HCT116 (cell line): Measurements from ENCODE around the gene SEC23A. TPM values are rescaled to one million over a fixed set of nuclear protein-coding genes. Genes with fewer than 3 reads are reported as not detected.

Source experiments
- ATAC-seq: fragments of 200-7000 bp; cut with Tn5 transposase; 2 replicates; pipeline ENCODE4 v1.9.1; 2020; ENCODE audit warnings: mild to moderate bottlenecking, moderate library complexity
- BruUV-seq: library from RNA; stranded (reverse); fragments of 400-500 nt; replicated peaks from 2 replicates; lab custom pipeline; 2021; lab: Mats Ljungman, UMichigan
- CTCF ChIA-PET: fragments of 300-600 bp; sonication (Branson Sonifier 250); formaldehyde crosslinking; loops from one replicate; lab custom pipeline; 2021; ENCODE audit warnings: antibody characterized with exemption; lab: Charles Lee
- POLR2A ChIA-PET: fragments of 300-600, 350-600 bp; sonication (Branson Sonifier 250); formaldehyde crosslinking; loops from one replicate; lab custom pipeline; 2021; ENCODE audit warnings: antibody characterized with exemption; lab: Charles Lee
- RAD21 ChIA-PET, 2 experiments: fragments of 300-600 bp; sonication (Branson Sonifier 250); formaldehyde crosslinking; loops; one replicate each; lab custom pipeline; 2023; ENCODE audit warnings: low total read pairs in 2 of 2; ENCODE audit not compliant: uncharacterized antibody in 2 of 2, unreplicated experiment in 2 of 2, low non-redundant PET in 1 of 2; lab: Charles Lee
- DNase-seq: peaks from one replicate; pipeline ENCODE4 v3.0.0-alpha.2; 2010; ENCODE audit warnings: low read depth, low spot score
- H2AFZ ChIP-seq: fragments of 200-600 bp; shearing (Covaris generic), sonication (generic); 2 replicates; pipeline ENCODE4 v1.6.1; 2017; ENCODE audit warnings: low read depth, mixed run types, mixed read lengths, antibody characterized with exemption, low read length; ENCODE audit not compliant: poor library complexity, severe bottlenecking
- H3K27ac ChIP-seq: 2 replicates; pipeline ENCODE4 v1.5.1; 2012; ENCODE audit warnings: low read depth, low read length
- H3K27me3 ChIP-seq: fragments of 200-600 bp; sonication (generic); 2 replicates; pipeline ENCODE4 v1.6.1; 2016; ENCODE audit warnings: mixed run types, low read length, mixed read lengths; ENCODE audit not compliant: insufficient read depth
- H3K36me3 ChIP-seq, 2 experiments: fragments of 200-500 bp in 1 of 2; fragments of 200-600 bp in 1 of 2; sonication (Bioruptor generic) in 1 of 2; sonication (generic) in 1 of 2; 2 replicates each; pipeline versions ENCODE4 v1.5.1 to v1.6.1; 2014 to 2016; ENCODE audit warnings: low read length in 2 of 2, inconsistent platforms in 1 of 2, mixed read lengths in 1 of 2, mixed run types in 1 of 2; ENCODE audit not compliant: insufficient read depth in 2 of 2, control insufficient read depth in 1 of 2
- H3K4me1 ChIP-seq, 2 experiments: fragments of 200-600 bp in 1 of 2; sonication (generic) in 1 of 2; 2 replicates each; pipeline versions ENCODE4 v1.5.1 to v1.6.1; 2012 to 2017; ENCODE audit warnings: low read length in 2 of 2, inconsistent platforms in 1 of 2, mild to moderate bottlenecking in 1 of 2, mixed read lengths in 1 of 2, mixed run types in 1 of 2, moderate library complexity in 1 of 2; ENCODE audit not compliant: insufficient read depth in 2 of 2, control insufficient read depth in 1 of 2
- H3K4me2 ChIP-seq: fragments of 200-600 bp; sonication (generic); 2 replicates; pipeline ENCODE4 v1.6.1; 2017; ENCODE audit warnings: mixed run types, low read length, mixed read lengths
- H3K4me3 ChIP-seq, 2 experiments: fragments of 200-600 bp in 1 of 2; sonication (generic) in 1 of 2; replicated peaks in 1 of 2; 2 replicates each; pipeline ENCODE4 v1.5.1; 2011 to 2016; ENCODE audit warnings: low read length in 2 of 2, control low read depth in 1 of 2, low read depth in 1 of 2, mild to moderate bottlenecking in 1 of 2, mixed read lengths in 1 of 2, mixed run types in 1 of 2
- H3K79me2 ChIP-seq: fragments of 200-600 bp; sonication (generic); 2 replicates; pipeline ENCODE4 v1.6.1; 2017; ENCODE audit warnings: mild to moderate bottlenecking, mixed run types, low read length, moderate library complexity, mixed read lengths; ENCODE audit not compliant: insufficient read depth
- H3K9ac ChIP-seq: fragments of 200-600 bp; sonication (generic); 2 replicates; pipeline ENCODE4 v1.6.1; 2016; ENCODE audit warnings: low read length, mixed read lengths
- H3K9me2 ChIP-seq: fragments of 200-600 bp; sonication (generic), shearing (Covaris generic); 2 replicates; pipeline ENCODE4 v1.6.1; 2017; ENCODE audit warnings: mixed run types, mild to moderate bottlenecking, moderate library complexity; ENCODE audit not compliant: insufficient read depth
- H3K9me3 ChIP-seq, 2 experiments: fragments of 200-500 bp in 1 of 2; fragments of 200-600 bp in 1 of 2; sonication (Bioruptor generic) in 1 of 2; sonication (generic) in 1 of 2; 2 replicates each; pipeline ENCODE4 v1.6.1; 2014 to 2017; ENCODE audit warnings: low read length in 2 of 2, mixed read lengths in 2 of 2, inconsistent platforms in 1 of 2, low read depth in 1 of 2, mild to moderate bottlenecking in 1 of 2, mixed run types in 1 of 2, moderate library complexity in 1 of 2; ENCODE audit not compliant: control insufficient read depth in 1 of 2, insufficient read depth in 1 of 2
- H4K20me1 ChIP-seq: fragments of 200-600 bp; sonication (generic), shearing (Covaris generic); 2 replicates; pipeline ENCODE4 v1.6.1; 2017; ENCODE audit warnings: mixed run types, mild to moderate bottlenecking, moderate library complexity; ENCODE audit not compliant: insufficient read depth
- EGR1 ChIP-seq: IDR thresholded peaks from 2 replicates; pipeline ENCODE4 v1.6.1; 2012; ENCODE audit warnings: low read depth
- RAD21 ChIP-seq: IDR thresholded peaks from 2 replicates; pipeline ENCODE4 v1.6.1; 2012; ENCODE audit warnings: low read depth, mild to moderate bottlenecking
- intact Hi-C: fragments of 100-400 bp; cut with micrococcal nuclease; formaldehyde crosslinking; loops from 2 replicates; pipeline ENCODE4 v1.10.0; 2022
- total RNA-seq: library from RNA; stranded (reverse); gene quantifications from one replicate; pipeline ENCODE4 v1.2.1, GENCODE V29; 2021; ENCODE audit not compliant: unreplicated experiment

The SEC23A gene
- total RNA-seq, 1 experiment from 2014 or later = 81.7 TPM

DNA sequence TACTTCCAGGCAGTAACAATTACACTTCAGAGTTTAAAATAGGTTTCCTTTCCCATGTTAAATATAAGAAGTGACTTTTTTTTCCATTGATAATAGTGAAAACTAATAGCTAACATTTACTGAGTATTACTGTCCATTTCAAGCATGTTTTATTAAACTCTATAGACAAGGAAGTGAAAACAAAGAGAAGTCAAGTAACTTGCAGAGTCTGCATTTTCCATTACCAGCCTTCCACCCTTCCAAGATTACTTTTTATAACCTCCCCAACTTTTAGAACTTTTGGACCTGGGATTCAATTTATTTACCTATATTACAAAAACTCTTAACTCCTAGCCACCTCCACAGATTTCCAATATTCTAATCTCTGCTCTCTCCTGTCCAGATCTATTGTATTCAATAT, 67.7 kb downstream of the SEC23A start:
- ChIA-PET RAD21 (no interaction called here), POLR2A (no interaction called here)

DNA sequence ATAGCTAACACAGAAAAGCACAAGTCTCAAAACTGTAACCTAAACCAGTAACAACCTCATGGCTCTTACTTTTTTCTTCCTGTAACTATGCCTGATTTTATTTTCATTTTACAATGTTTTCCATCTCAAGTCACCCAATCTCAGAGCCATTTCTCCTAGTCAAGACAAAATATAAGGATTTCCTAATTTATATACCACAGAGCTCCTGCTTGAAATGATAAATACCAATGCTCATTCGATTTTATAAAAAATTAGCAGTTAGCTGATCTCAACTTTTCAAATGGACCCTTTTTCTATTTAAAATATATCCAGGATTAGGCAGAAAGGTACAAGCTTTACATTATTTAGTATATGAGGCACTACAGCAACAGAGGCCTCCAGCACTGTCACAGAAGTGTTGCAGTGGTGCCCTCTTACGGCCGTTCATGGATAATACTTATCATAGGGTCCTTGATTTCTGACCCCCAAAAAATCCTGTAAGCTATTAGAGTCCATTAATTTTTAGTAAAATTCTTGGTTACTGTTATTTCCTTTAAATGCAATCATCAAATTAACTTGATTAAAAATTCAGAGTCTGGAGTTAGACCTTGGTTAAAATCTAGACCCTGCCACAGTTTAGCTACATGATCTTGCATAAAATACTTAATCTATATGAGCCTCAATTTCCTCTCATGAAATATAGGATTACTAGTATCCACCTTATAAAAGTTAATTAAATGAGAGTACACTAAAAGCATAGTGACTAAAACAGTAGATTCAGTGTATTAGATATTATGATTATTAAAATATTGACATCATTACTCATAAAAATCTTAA, 68.3 kb downstream of the SEC23A start:
- ChIA-PET RAD21 (no interaction called here), CTCF (interaction anchor here (0.8 to 1.2 kb wide), 3 partner anchors 9 to 313 kb away, joined by 3 to 4 read pairs (median 3); no protein-coding TSS in a partner anchor), POLR2A (no interaction called here)
- no peak for TF ChIP-seq RAD21
- Histone ChIP-seq H3K4me3 (no peak overlapping the region), H3K9me3 (no peaks in the 10 kb centered on the region), H3K27ac (no peak overlapping the region), H3K79me2 (no peaks in the 10 kb centered on the region), H3K36me3 (peaks cover 28 to 39% of the 10 kb centered on the region in 2 experiments), H3K9me2 (no peaks in the 10 kb centered on the region), H4K20me1 (no peaks in the 10 kb centered on the region), H3K4me2 (no peak overlapping the region), H3K9ac (no peak overlapping the region), H3K4me1 (no peaks in the 10 kb centered on the region), H3K27me3 (no peaks in the 10 kb centered on the region), H2AFZ (no peak overlapping the region)
- ATAC-seq (no peak), DNase-seq (no peak)
- BruUV-seq = no TSS peak
- intact Hi-C loops = no loop called here

More for the DNA sequence above, 67.7 kb downstream of the SEC23A start:
- Histone ChIP-seq H3K36me3 (peaks cover 31 to 41% of the 10 kb centered on the region in 2 experiments), H3K4me1 (no peaks in the 10 kb centered on the region), H3K9me2 (no peaks in the 10 kb centered on the region), H3K9me3 (no peaks in the 10 kb centered on the region), H3K27ac (no peak overlapping the region), H3K27me3 (no peaks in the 10 kb centered on the region), H2AFZ (no peak overlapping the region), H3K79me2 (no peaks in the 10 kb centered on the region), H3K4me2 (no peak overlapping the region), H4K20me1 (no peaks in the 10 kb centered on the region), H3K4me3 (no peak overlapping the region), H3K9ac (no peak overlapping the region)
- DNase-seq (no peak), ATAC-seq (no peak)
- CTCF ChIA-PET = interaction anchor here (1.2 kb wide), 1 partner anchor 9 kb away, joined by 3 read pairs; no protein-coding TSS in a partner anchor
- TF ChIP-seq EGR1 = no peak
- intact Hi-C loops = no loop called here
- no TSS peak for BruUV-seq
